H1 (cell line): Measurements from ENCODE around the gene CRTAC1. TPM values are rescaled to one million over a fixed set of nuclear protein-coding genes. Genes with fewer than 3 reads are reported as not detected.

Source experiments
- CREB1 ChIP-seq: IDR thresholded peaks from 2 replicates; pipeline ENCODE4 v1.6.1; 2012; ENCODE audit warnings: inconsistent platforms
- KDM5A ChIP-seq: fragments of 200-600 bp; IDR thresholded peaks from 2 replicates; pipeline ENCODE4 v1.7.1; 2012; ENCODE audit warnings: mild to moderate bottlenecking, low read length, inconsistent platforms, mixed read lengths
- NRF1 ChIP-seq: IDR thresholded peaks from 2 replicates; pipeline ENCODE4 v1.6.1; 2011; ENCODE audit warnings: mild to moderate bottlenecking, low read depth, low read length, improper control_type of control experiment
- POU5F1 ChIP-seq: IDR thresholded peaks from 2 replicates; pipeline ENCODE4 v1.6.1; 2011; ENCODE audit warnings: low read depth, mild to moderate bottlenecking, low read length, moderate library complexity
- RBBP5 ChIP-seq: IDR thresholded peaks from 2 replicates; pipeline ENCODE4 v1.7.1; 2012; ENCODE audit warnings: low read depth, mild to moderate bottlenecking, inconsistent platforms, low read length, moderate library complexity, borderline replicate concordance
- SIX5 ChIP-seq: IDR thresholded peaks from 2 replicates; pipeline ENCODE4 v1.6.1; 2011; ENCODE audit warnings: mild to moderate bottlenecking, low read depth, low read length
- SP2 ChIP-seq: IDR thresholded peaks from 2 replicates; pipeline ENCODE4 v1.6.1; 2012; ENCODE audit warnings: mild to moderate bottlenecking, low read length, inconsistent platforms
- TAF1 ChIP-seq: IDR thresholded peaks from 2 replicates; pipeline ENCODE4 v1.6.1; 2011; ENCODE audit warnings: mild to moderate bottlenecking, low read depth, low read length
- TAF7 ChIP-seq: optimal IDR thresholded peaks from 2 replicates; pipeline ENCODE3; 2011; ENCODE audit warnings: low read depth, mild to moderate bottlenecking, inconsistent platforms, low read length, moderate library complexity, borderline replicate concordance
- TCF12 ChIP-seq: IDR thresholded peaks from 2 replicates; pipeline ENCODE4 v1.6.1; 2011; ENCODE audit warnings: low read depth, mild to moderate bottlenecking, low read length
- polyA plus RNA-seq, 7 experiments: library from polyadenylated mRNA; depleted of rRNA in 3 of 7; stranded (reverse) in 5 of 7; unstranded in 2 of 7; fragments of >200 nt in 5 of 7; fragments of 200-250 nt in 2 of 7; gene quantifications; 1 replicate in 5 of 7; 2 replicates in 1 of 7; 4 replicates in 1 of 7; pipeline versions ENCODE4 v1.2.1 to v1.2.3, GENCODE V29; 2011 to 2013; ENCODE audit warnings: missing spikeins in 2 of 7, mixed read lengths in 2 of 7
- total RNA-seq: library from RNA; stranded (reverse); fragmentation: NEBNext Ultra II Directional; extraction: Animal tissue kit (Norgen Biotek cat#: 25700); gene quantifications from 2 replicates; pipeline ENCODE4 v1.2.1, GENCODE V29; 2021
- TF ChIP-seq, protein P1 (sequence below): IDR thresholded peaks from 2 replicates; pipeline ENCODE4 v1.6.1; 2011; ENCODE audit warnings: low read depth, mild to moderate bottlenecking, low read length; ENCODE audit not compliant: insufficient read depth

CRTAC1 gene
- total and polyA plus RNA-seq, 2 of the 8 experiments (the other 6 are each of a cell fraction or from before 2014, with no cell fraction given), result 0.91 to 1.2 TPM

GRCh38 chr10:98060079-98060478, 29.7 kb upstream of the CRTAC1 start (continued):
- TF ChIP-seq SP2 (no peak), TCF12 (no peak), RBBP5 (no peak), NRF1 (no peak), KDM5A (no peak), SIX5 (no peak), CREB1 (no peak), TAF7 (no peak), POU5F1 (no peak), TAF1 (no peak)
- TF ChIP-seq, protein P1, sequence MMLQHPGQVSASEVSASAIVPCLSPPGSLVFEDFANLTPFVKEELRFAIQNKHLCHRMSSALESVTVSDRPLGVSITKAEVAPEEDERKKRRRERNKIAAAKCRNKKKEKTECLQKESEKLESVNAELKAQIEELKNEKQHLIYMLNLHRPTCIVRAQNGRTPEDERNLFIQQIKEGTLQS, result no peak
